ENCODE measurements around the gene CCDC177.

The CCDC177 gene

DNA sequence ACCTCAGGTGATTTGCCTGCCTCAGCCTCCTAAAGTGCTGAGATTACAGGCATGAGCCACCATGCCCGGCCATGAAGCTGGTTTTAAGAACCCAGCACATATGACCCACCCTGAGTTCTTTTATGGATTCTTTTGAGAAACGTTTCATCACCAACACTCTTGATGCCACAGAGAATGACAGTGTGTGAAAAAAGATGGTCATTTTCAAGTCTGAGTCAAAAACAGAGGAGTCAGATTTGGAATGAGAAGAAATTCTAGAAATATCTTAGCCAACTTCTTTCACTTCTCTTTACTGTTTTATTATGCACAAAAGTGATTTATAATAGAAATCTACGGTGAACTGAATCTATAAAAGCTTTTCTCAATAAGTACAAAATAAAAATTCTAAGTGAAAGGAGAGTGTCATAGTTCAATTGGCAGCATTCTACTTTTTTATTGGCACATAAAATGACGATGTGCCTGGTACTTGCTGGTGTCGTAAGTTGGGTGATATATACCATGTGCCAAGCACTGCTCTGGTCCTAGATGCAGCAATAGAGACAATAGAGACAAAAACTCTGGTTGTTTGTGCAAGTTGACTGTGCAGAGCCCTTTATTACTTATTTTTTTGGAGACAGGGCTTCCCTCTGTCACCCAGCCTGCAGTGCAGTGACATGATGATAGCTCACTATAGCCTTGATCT, 33.9 kb downstream of the CCDC177 start:
- TF ChIP-seq, protein P1, sequence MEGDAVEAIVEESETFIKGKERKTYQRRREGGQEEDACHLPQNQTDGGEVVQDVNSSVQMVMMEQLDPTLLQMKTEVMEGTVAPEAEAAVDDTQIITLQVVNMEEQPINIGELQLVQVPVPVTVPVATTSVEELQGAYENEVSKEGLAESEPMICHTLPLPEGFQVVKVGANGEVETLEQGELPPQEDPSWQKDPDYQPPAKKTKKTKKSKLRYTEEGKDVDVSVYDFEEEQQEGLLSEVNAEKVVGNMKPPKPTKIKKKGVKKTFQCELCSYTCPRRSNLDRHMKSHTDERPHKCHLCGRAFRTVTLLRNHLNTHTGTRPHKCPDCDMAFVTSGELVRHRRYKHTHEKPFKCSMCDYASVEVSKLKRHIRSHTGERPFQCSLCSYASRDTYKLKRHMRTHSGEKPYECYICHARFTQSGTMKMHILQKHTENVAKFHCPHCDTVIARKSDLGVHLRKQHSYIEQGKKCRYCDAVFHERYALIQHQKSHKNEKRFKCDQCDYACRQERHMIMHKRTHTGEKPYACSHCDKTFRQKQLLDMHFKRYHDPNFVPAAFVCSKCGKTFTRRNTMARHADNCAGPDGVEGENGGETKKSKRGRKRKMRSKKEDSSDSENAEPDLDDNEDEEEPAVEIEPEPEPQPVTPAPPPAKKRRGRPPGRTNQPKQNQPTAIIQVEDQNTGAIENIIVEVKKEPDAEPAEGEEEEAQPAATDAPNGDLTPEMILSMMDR (IDR thresholded peaks at IDR 0.05; ENCODE audit: low read depth, low read length, missing control alignments) = no peak
- no peak for DNase-seq (ENCODE audit: extremely low read depth, low read depth)
- H3K4me3 ChIP-seq (replicated peaks; ENCODE audit: low read depth, low read length) = no peak overlapping the region

DNA sequence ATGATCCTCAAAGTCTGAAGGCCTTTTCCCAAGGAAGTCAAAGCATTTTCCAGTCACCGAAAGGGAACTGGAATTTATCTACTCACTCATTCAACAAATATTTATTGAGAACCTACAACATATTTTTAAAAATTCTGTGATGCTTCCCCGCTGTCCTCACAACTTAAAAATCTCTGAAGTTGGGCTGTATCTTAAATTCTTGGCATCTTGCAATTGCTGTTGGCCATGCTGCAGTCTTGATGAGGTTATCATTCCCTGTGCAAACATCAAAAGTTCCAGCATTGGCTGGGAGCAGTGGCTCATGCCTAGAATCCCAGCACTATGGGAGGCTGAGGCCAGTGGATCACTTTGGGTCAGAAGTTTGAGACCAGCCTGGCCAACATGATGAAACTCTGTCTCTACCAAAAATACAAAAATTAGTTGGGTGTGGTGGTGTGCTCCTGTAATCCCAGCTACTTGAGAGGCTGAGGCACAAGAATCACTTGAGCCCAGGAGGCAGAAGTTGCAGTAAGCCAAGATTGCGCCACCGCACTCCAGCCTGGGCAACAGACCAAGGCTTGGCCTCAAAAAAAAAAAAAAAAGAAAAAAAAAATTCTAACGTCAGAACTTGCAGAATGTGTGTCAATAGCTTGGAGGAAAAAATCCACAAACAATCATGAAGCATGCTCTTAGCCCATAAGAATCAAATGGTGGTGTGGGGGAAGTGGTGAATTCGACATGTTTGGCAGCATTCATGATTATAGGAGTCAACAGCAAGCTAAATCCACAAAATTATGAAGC, 34.9 kb downstream of the CCDC177 start:
- TF ChIP-seq, protein P1 (IDR thresholded peaks at IDR 0.05; ENCODE audit: low read depth, low read length, missing control alignments) = no peak
- DNase-seq (ENCODE audit: extremely low read depth, low read depth) = no peak
- H3K4me3 ChIP-seq (replicated peaks; ENCODE audit: low read depth, low read length) = no peak overlapping the region

DNA sequence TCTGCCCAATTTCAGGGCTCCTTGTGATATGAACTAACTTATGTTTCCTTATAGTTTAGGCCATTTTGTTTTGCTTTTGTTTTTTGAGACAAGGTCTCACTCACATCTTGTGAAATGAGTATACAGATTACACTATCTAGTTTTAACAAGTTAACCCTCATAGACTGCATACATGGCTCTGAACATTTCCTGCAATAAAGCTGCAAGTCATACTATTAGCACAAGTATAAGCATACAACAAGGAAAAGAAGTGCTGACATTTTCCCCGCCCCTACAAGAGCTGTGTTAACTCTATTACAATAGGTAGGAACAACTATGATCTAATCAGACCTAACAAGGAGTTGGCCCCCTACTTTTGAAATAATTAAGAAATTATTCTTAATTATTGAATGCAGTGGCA, 35.9 kb downstream of the CCDC177 start:
- no peak overlapping the region for H3K4me3 ChIP-seq (replicated peaks; ENCODE audit: low read depth, low read length)
- TF ChIP-seq, protein P1 (IDR thresholded peaks at IDR 0.05; ENCODE audit: low read depth, low read length, missing control alignments) = no peak
- DNase-seq (ENCODE audit: extremely low read depth, low read depth) = no peak

DNA sequence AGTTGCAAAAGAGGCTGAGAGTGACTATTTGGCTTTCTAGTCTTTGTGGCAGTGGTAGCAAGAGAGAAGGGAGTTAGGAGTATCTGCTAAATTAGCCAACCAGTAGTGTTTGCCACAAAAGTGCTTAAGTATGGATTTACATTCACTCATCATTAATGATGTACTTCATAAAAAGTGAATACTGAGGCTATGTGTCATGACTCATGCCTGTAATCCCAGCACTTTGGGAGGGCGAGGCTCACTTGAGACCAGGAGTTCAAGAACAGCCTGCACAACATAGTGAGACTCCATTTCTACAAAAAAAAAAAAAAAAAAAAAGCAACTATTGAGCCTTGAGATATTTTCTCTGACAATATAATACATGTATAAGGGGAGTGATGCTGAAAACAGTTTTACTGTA, 36.8 kb downstream of the CCDC177 start:
- DNase-seq (ENCODE audit: extremely low read depth, low read depth) = no peak
- TF ChIP-seq, protein P1 (IDR thresholded peaks at IDR 0.05; ENCODE audit: low read depth, low read length, missing control alignments) = no peak
- no peak overlapping the region for H3K4me3 ChIP-seq (replicated peaks; ENCODE audit: low read depth, low read length)

DNA sequence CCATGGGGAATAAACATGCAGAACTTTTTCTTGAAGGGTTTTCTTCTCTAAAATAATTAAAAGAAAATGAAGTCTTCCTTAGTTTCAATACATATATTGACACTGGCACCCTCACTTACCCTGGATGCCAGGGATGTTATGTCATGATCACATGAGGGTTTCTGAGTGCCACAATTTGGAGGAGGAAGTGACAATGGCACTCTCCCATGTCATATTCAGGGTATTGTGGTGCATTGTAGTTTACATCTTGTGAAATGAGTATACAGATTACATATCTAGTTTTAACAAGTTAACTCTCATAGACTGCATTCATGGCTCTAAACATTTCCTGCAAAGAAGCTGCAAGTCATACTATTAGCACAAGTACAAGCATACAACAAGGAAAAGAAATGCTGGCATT, 37.7 kb downstream of the CCDC177 start:
- TF ChIP-seq, protein P1 (IDR thresholded peaks at IDR 0.05; ENCODE audit: low read depth, low read length, missing control alignments) = no peak
- DNase-seq (ENCODE audit: extremely low read depth, low read depth) = no peak

DNA sequence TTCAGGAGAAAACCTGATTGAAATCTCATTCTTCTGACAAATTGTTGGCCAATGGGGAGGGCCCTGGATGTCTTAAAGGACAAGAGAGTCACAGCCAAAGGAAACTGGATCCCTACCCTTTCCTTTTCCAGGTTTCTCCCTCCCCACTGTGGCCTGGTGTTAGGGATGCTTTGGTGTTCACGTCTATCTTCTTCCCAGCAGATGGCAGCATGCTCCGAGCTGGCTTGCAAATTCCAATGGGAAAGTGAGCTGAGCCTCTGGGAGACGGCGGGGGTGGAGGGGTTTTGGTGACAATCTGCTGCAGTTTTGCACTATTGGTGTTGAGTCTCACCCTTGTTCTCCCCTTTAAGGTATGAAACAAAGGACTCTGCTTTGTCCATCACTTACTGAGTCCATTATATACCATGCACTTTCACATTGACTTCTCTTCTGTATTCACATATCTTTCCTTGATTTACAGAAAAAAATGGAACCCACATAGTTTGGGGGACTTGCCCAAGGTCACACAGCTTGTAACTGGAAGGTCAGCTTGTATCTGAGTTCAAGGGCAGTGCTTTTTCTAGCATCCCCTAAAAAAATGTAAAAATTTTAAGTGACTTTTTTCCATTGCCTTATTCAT, 39.3 kb downstream of the CCDC177 start:
- peak; percentile 25 for DNase-seq (ENCODE audit: extremely low read depth, low read depth)
- no peak overlapping the region for H3K4me3 ChIP-seq (replicated peaks; ENCODE audit: low read depth, low read length)
- TF ChIP-seq, protein P1 (IDR thresholded peaks at IDR 0.05; ENCODE audit: low read depth, low read length, missing control alignments) = peak; percentile 78

More for the DNA sequence above, 37.7 kb downstream of the CCDC177 start:
- H3K4me3 ChIP-seq (replicated peaks; ENCODE audit: low read depth, low read length) = no peak overlapping the region

Measured in HFF-Myc (cell line).